Measurements from ENCODE around the gene SLC2A8.

Gene SLC2A8

GRCh38 chr9:127380479-127380878 lies 16.5 kb upstream of the SLC2A8 start:
- no peak for DNase-seq (ENCODE audit: low spot score)

GRCh38 chr9:127382541-127382940 lies 14.4 kb upstream of the SLC2A8 start:
- DNase-seq (ENCODE audit: low spot score): no peak

- no peak for DNase-seq (ENCODE audit: low spot score)
Measured at GRCh38 chr9:127384016-127384730, 12.8 kb upstream of the SLC2A8 start.

- no peak for DNase-seq (ENCODE audit: low spot score)
Measured at GRCh38 chr9:127384901-127385300, 12.1 kb upstream of the SLC2A8 start.

- DNase-seq (ENCODE audit: low spot score): no peak
Measured at GRCh38 chr9:127386249-127386648, 10.7 kb upstream of the SLC2A8 start.

GRCh38 chr9:127386981-127387380 lies 10.0 kb upstream of the SLC2A8 start:
- no peak for DNase-seq (ENCODE audit: low spot score)

GRCh38 chr9:127388037-127388855 lies 8.7 kb upstream of the SLC2A8 start:
- peak; percentile 90 for DNase-seq (ENCODE audit: low spot score)

- DNase-seq (ENCODE audit: low spot score): no peak
Measured at GRCh38 chr9:127388856-127389238, 8.1 kb upstream of the SLC2A8 start.

GRCh38 chr9:127389381-127390247 lies 7.4 kb upstream of the SLC2A8 start:
- DNase-seq (ENCODE audit: low spot score): no peak

GRCh38 chr9:127390248-127390545 lies 6.8 kb upstream of the SLC2A8 start:
- DNase-seq (ENCODE audit: low spot score): no peak

GRCh38 chr9:127390563-127390962 lies 6.4 kb upstream of the SLC2A8 start:
- no peak for DNase-seq (ENCODE audit: low spot score)

- DNase-seq (ENCODE audit: low spot score): no peak
Measured at GRCh38 chr9:127392166-127392565, 4.8 kb upstream of the SLC2A8 start.

GRCh38 chr9:127392976-127393375 lies 4.0 kb upstream of the SLC2A8 start:
- DNase-seq (ENCODE audit: low spot score): no peak

- DNase-seq (ENCODE audit: low spot score): no peak
Measured at GRCh38 chr9:127393645-127394044, 3.3 kb upstream of the SLC2A8 start.

GRCh38 chr9:127395497-127396252 lies 1.3 kb upstream of the SLC2A8 start:
- DNase-seq (ENCODE audit: low spot score): no peak

GRCh38 chr9:127396253-127396807 lies 639 bp upstream of the SLC2A8 start:
- DNase-seq (ENCODE audit: low spot score): no peak

- DNase-seq (ENCODE audit: low spot score): peak; percentile 44
Measured at GRCh38 chr9:127397646-127398274, 791 bp downstream of the SLC2A8 start.

- no peak for DNase-seq (ENCODE audit: low spot score)
Measured at GRCh38 chr9:127398275-127398647, 1.3 kb downstream of the SLC2A8 start.

GRCh38 chr9:127398715-127399400 lies 1.9 kb downstream of the SLC2A8 start:
- no peak for DNase-seq (ENCODE audit: low spot score)

GRCh38 chr9:127399736-127400269 lies 2.8 kb downstream of the SLC2A8 start:
- no peak for DNase-seq (ENCODE audit: low spot score)

Data from AG20443 (cell line).